Measurements from ENCODE around the gene PILRB.

DNA sequence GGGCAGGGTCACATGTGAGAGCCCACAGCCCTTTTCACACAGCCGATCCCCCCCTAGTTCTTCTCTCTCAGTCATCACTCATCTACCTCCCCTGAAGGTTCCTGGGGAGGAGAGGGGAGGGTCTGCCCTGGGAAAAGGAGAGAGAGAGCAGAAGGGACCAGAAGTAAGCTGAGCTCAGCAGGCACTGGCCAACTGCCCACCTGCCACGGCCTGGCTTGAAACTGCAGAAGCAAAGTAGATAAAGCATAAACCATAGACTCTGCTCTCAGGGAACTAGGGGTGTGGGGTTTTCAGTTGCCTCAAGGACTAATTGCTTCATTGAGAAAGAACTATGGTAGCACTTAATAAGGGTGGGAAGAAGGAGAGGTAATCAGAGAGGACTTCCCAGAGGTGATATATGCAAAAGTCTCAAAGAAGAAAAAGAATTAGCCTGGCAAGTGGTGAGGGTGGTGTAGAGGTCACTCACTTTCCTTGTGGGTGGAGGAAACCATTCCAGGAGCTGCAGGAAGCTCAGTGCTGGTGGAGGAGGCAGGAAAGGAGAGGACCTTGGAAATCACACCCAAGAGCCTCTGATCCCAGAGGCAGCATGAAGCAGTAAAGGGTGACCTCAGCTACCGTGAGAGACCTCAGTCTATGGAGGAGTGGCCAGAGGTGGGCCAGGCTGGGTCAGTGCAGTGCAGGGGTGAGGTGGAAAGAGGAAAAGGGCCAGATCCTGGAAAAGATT, 32.5 kb downstream of the PILRB start:
- TF ChIP-seq ZNF668 (CRISPR knock-in tag; IDR thresholded peaks at IDR 0.05) (no peak), ZC3H11A (IDR thresholded peaks at IDR 0.05; ENCODE audit: low read depth, low read length) (no peak), ZNF589 (CRISPR knock-in tag; IDR thresholded peaks at IDR 0.05; ENCODE audit: low read depth) (no peak)
- TF ChIP-seq, protein P1, sequence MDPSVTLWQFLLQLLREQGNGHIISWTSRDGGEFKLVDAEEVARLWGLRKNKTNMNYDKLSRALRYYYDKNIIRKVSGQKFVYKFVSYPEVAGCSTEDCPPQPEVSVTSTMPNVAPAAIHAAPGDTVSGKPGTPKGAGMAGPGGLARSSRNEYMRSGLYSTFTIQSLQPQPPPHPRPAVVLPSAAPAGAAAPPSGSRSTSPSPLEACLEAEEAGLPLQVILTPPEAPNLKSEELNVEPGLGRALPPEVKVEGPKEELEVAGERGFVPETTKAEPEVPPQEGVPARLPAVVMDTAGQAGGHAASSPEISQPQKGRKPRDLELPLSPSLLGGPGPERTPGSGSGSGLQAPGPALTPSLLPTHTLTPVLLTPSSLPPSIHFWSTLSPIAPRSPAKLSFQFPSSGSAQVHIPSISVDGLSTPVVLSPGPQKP (CRISPR knock-in tag; IDR thresholded peaks at IDR 0.05), result no peak
